HFF-Myc (cell line): ENCODE results near the gene BRINP1.

ENCODE experiments used
- DNase-seq: peaks from one replicate; pipeline ENCODE4 v3.0.0-alpha.2; 2011; ENCODE audit warnings: low read depth; ENCODE audit errors: extremely low read depth
- H3K4me3 ChIP-seq: replicated peaks from 2 replicates; pipeline ENCODE4 v1.5.1; 2011; ENCODE audit warnings: low read depth, mild to moderate bottlenecking, control low read depth, low read length
- CTCF ChIP-seq: IDR thresholded peaks from 2 replicates; pipeline ENCODE4 v1.5.1; 2012; ENCODE audit warnings: mild to moderate bottlenecking, low read depth, low read length, control low read depth; ENCODE audit errors: missing control alignments

Gene BRINP1

GRCh38 chr9:119302988-119303698 is 66.1 kb downstream of the BRINP1 start:
- H3K4me3 ChIP-seq: no peak overlapping the region
- no peak for DNase-seq
- no peak for TF ChIP-seq CTCF

- H3K4me3 ChIP-seq: no peak overlapping the region
- TF ChIP-seq CTCF: no peak
- DNase-seq: no peak
Observed at GRCh38 chr9:119298076-119298853, 71.0 kb downstream of the BRINP1 start.

- no peak overlapping the region for H3K4me3 ChIP-seq
- no peak for TF ChIP-seq CTCF
- no peak for DNase-seq
Observed at GRCh38 chr9:119291554-119291953, 77.7 kb downstream of the BRINP1 start.

GRCh38 chr9:119289740-119290433 is 79.3 kb downstream of the BRINP1 start:
- TF ChIP-seq CTCF: peak; percentile 33
- DNase-seq: no peak
- no peak overlapping the region for H3K4me3 ChIP-seq

GRCh38 chr9:119284587-119285337 is 84.5 kb downstream of the BRINP1 start:
- no peak for TF ChIP-seq CTCF

GRCh38 chr9:119284118-119284517 is 85.1 kb downstream of the BRINP1 start:
- no peak for DNase-seq
- no peak overlapping the region for H3K4me3 ChIP-seq
- no peak for TF ChIP-seq CTCF

More at GRCh38 chr9:119284587-119285337, 84.5 kb downstream of the BRINP1 start:
- no peak for DNase-seq
- H3K4me3 ChIP-seq: no peak overlapping the region
